Central memory CD8-positive, alpha-beta T cell (primary cell): Measurements from ENCODE around the gene RP9.

ENCODE experiments used
- ATAC-seq: fragments of 150-1000 bp; cut with Tn5 transposase; replicated peaks from 2 replicates; pipeline ENCODE4 v1.10.0; 2022; ENCODE audit warnings: mild to moderate bottlenecking, moderate FRiP score, moderate number of reproducible peaks; ENCODE audit not compliant: poor library complexity, severe bottlenecking; ENCODE audit errors: extremely low read depth
- DNase-seq, 2 donors: peaks; one replicate each; pipeline ENCODE4 v3.0.0; 2021; ENCODE audit warnings: low spot score in 2 of 2
- H3K27ac Mint-ChIP-seq: one replicate; pipeline ENCODE4 v1.8.0; 2022; ENCODE audit warnings: low read depth, mild to moderate bottlenecking, moderate library complexity, mixed read lengths
- H3K27me3 Mint-ChIP-seq: one replicate; pipeline ENCODE4 v1.8.0; 2022; ENCODE audit warnings: mixed read lengths
- H3K36me3 Mint-ChIP-seq: one replicate; pipeline ENCODE4 v1.8.0; 2022; ENCODE audit warnings: mild to moderate bottlenecking, moderate library complexity, mixed read lengths; ENCODE audit not compliant: insufficient read depth
- H3K4me1 Mint-ChIP-seq: one replicate; pipeline ENCODE4 v1.8.0; 2022; ENCODE audit warnings: mixed read lengths
- H3K4me3 Mint-ChIP-seq: one replicate; pipeline ENCODE4 v1.8.0; 2022; ENCODE audit warnings: mild to moderate bottlenecking, moderate library complexity, mixed read lengths
- H3K9me3 Mint-ChIP-seq: one replicate; pipeline ENCODE4 v1.8.0; 2022; ENCODE audit warnings: mixed read lengths

The RP9 gene

DNA sequence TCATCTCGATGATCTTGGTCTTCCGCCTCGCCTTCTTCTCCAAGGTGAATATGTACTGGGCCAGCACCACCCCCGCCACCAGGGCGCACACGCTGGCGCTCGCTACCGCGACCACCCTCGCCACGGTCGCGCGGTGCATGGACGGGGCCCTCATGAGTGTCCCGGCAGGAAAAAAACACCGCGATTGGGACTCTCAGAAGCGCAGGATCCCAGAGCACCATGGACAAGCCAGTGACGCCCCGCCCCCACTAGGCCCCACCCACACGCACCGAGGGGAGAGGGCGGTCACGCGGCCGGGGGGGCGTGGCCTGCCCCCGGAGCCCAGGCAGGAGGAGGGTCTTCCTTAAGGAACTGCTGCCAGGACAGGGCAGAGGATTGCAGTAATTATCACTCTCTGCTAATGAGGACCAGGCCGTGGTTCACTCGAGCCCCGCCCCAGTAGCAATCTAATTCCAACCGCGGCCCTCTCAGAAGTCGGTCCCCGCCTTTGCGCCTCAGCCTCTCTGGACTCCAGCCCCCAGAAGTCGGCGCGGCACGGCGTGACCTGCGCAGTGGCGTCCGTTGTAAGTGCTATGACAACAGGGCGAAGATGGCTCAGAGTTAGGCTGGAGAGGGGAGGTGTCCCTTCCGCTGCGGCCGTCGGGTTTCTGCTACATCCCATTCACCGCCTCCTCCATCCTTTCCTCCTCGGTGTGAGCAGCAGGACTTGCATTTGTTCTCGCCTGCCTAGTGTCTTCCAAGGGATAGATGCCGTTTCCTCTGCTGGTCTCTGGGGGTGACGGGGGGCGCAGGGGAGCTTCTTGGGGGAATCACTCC lies 20.0 kb upstream of the RP9 start, which contains the start of gene BBS9:
Gene BBS9 (plus strand): TSS at position 575 of the 816 bp plus-strand sequence. CDS start 16,689 bp downstream, outside the sequence.
- DNase-seq (peak; percentile 85 to 86), ATAC-seq (peak; percentile 97)
- Mint-ChIP-seq H3K9me3 (no peaks in the 10 kb centered on the region), H3K27me3 (no peaks in the 10 kb centered on the region), H3K27ac (peak within 1 kb of the TSS; percentile 92), H3K4me3 (peak within 1 kb of the TSS; percentile 95), H3K36me3 (peaks cover 5% of the 10 kb centered on the region), H3K4me1 (peaks cover 30% of the 10 kb centered on the region)

DNA sequence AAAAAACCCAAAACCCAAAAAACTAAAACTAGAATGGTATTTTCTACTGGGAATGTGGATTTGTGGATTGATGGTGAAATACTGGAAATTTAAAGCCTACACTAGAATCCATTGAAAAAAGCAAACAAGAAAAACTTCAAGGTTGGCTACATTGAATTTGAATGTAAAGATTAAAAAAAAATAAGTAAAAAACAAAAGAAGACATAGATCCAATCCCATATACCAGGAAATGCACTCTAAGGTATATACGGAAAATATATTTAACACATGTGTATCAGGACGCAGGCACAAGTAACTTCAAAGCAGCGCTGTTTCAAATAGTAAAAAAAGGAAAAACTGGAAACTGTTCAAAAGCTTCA lies 19.4 kb upstream of the RP9 start:
- H3K27me3 Mint-ChIP-seq: no peaks in the 10 kb centered on the region
- H3K36me3 Mint-ChIP-seq: peaks cover 5% of the 10 kb centered on the region
- no peaks in the 10 kb centered on the region for H3K9me3 Mint-ChIP-seq
- ATAC-seq: no peak
- peak overlapping the region; percentile 92 for H3K27ac Mint-ChIP-seq
- no peak for DNase-seq
- peak overlapping the region; percentile 95 for H3K4me3 Mint-ChIP-seq
- H3K4me1 Mint-ChIP-seq: peaks cover 30% of the 10 kb centered on the region

GRCh38 chr7:33127085-33127484 lies 17.9 kb upstream of the RP9 start:
- Mint-ChIP-seq H3K36me3 (peaks cover 5% of the 10 kb centered on the region), H3K27me3 (peaks cover 7% of the 10 kb centered on the region), H3K27ac (no peak overlapping the region), H3K4me1 (peaks cover 24% of the 10 kb centered on the region), H3K9me3 (no peaks in the 10 kb centered on the region), H3K4me3 (no peak overlapping the region)
- no peak for DNase-seq
- no peak for ATAC-seq

- no peaks in the 10 kb centered on the region for H3K4me1 Mint-ChIP-seq
- H3K36me3 Mint-ChIP-seq: no peaks in the 10 kb centered on the region
- H3K27me3 Mint-ChIP-seq: peaks cover 85% of the 10 kb centered on the region
- no peak overlapping the region for H3K4me3 Mint-ChIP-seq
- DNase-seq (no peak), ATAC-seq (no peak)
- peaks cover 8% of the 10 kb centered on the region for H3K9me3 Mint-ChIP-seq
- no peak overlapping the region for H3K27ac Mint-ChIP-seq
These were observed 9.2 kb upstream of the RP9 start for GRCh38 chr7:33118383-33118782.

DNA sequence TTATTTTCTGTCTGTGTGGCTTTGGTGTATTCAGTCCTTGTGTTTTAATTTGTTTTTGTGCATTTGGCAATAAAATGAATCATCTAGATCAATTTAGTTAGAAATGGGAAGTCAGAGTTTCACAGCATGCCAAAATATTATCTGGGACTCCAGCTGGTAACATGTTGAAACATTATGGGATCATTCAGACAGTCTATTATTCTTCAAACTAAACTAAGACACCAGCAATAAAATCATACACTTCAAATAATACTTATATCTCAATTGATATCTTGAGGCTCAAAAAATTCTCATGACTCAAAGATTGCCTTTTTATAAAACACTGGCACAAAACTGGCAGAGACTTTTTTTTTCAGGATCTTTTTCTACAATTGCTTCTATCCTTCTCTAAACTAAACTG lies 5.8 kb upstream of the RP9 start:
- Mint-ChIP-seq H3K9me3 (peaks cover 8% of the 10 kb centered on the region), H3K27ac (no peak overlapping the region), H3K4me1 (no peaks in the 10 kb centered on the region), H3K36me3 (no peaks in the 10 kb centered on the region), H3K4me3 (no peak overlapping the region), H3K27me3 (peaks cover 57% of the 10 kb centered on the region)
- ATAC-seq (no peak), DNase-seq (no peak)

GRCh38 chr7:33111614-33112013 lies 2.4 kb upstream of the RP9 start:
- H3K27me3 Mint-ChIP-seq: peaks cover 26% of the 10 kb centered on the region
- DNase-seq (no peak), ATAC-seq (no peak)
- H3K36me3 Mint-ChIP-seq: peaks cover 5% of the 10 kb centered on the region
- no peaks in the 10 kb centered on the region for H3K9me3 Mint-ChIP-seq
- no peak overlapping the region for H3K27ac Mint-ChIP-seq
- H3K4me1 Mint-ChIP-seq: peaks cover 21% of the 10 kb centered on the region
- H3K4me3 Mint-ChIP-seq: no peak overlapping the region

DNA sequence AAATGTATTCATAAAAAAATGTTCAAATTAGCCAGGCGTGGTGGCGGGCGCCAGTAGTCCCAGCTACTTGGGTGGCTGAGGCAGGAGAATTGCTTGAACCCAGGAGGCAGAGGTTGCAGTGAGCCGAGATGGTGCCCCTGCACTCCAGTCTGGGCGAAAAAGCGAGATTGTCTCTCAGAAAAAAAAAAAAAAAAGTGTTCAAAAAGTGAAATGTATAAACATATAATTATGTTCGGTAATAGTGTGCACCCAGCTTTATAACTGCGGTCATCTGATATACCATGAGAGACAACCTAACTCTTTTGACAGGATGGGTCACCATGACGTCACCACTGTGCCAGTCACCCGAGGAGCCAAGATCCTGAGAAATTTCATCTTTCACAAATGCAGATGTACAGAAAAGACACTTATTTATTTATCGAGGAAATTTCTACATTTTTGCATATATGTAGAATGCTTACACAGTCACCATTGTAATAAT lies 594 bp upstream of the RP9 start:
- no peak overlapping the region for H3K27ac Mint-ChIP-seq
- H3K4me3 Mint-ChIP-seq: peak overlapping the region; percentile 78
- peaks cover 14% of the 10 kb centered on the region for H3K27me3 Mint-ChIP-seq
- no peak for DNase-seq
- H3K9me3 Mint-ChIP-seq: no peaks in the 10 kb centered on the region
- H3K4me1 Mint-ChIP-seq: peaks cover 38% of the 10 kb centered on the region
- ATAC-seq: no peak
- H3K36me3 Mint-ChIP-seq: peaks cover 5% of the 10 kb centered on the region

GRCh38 chr7:33108554-33109004 lies 625 bp downstream of the RP9 start:
- DNase-seq (no peak), ATAC-seq (peak; percentile 38)
- Mint-ChIP-seq H3K9me3 (no peaks in the 10 kb centered on the region), H3K4me1 (peaks cover 47% of the 10 kb centered on the region), H3K27me3 (peaks cover 2% of the 10 kb centered on the region), H3K27ac (peak overlapping the region; percentile 67), H3K4me3 (peak overlapping the region; percentile 78), H3K36me3 (peaks cover 5% of the 10 kb centered on the region)

GRCh38 chr7:33107136-33108066 lies 1.8 kb downstream of the RP9 start:
- peak overlapping the region; percentile 78 for H3K4me3 Mint-ChIP-seq
- H3K9me3 Mint-ChIP-seq: no peaks in the 10 kb centered on the region
- peak; percentile 22 to 39 for DNase-seq
- peaks cover 51% of the 10 kb centered on the region for H3K4me1 Mint-ChIP-seq
- no peak for ATAC-seq
- no peak overlapping the region for H3K27ac Mint-ChIP-seq
- H3K36me3 Mint-ChIP-seq: peaks cover 15% of the 10 kb centered on the region
- no peaks in the 10 kb centered on the region for H3K27me3 Mint-ChIP-seq

GRCh38 chr7:33101906-33102305 lies 7.3 kb downstream of the RP9 start:
- DNase-seq (no peak), ATAC-seq (no peak)
- Mint-ChIP-seq H3K36me3 (peaks cover 43% of the 10 kb centered on the region), H3K9me3 (no peaks in the 10 kb centered on the region), H3K4me1 (peaks cover 37% of the 10 kb centered on the region), H3K4me3 (no peak overlapping the region), H3K27ac (no peak overlapping the region), H3K27me3 (no peaks in the 10 kb centered on the region)

DNA sequence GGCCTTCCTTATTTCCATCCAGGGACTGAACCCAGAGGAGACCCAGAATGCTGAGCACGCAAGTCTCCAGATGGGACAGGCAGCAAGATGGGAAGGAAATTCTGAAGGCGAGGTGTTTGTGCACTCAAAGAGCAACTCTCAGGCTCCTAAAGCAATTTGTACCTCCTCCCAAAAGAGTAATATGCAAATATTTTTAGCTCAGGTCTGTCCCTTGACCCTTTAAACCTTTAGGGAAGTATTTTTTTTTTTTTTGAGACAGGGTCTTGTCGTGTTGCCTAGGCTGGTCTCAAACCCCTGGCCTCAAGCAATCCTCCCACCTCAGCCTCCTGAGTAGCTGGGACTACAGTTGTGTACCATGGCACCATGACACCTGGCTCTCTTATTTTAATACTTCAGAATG lies 8.4 kb downstream of the RP9 start:
- Mint-ChIP-seq H3K4me1 (peaks cover 27% of the 10 kb centered on the region), H3K27me3 (no peaks in the 10 kb centered on the region), H3K9me3 (no peaks in the 10 kb centered on the region), H3K36me3 (peaks cover 54% of the 10 kb centered on the region), H3K27ac (no peak overlapping the region), H3K4me3 (no peak overlapping the region)
- ATAC-seq (no peak), DNase-seq (no peak)

DNA sequence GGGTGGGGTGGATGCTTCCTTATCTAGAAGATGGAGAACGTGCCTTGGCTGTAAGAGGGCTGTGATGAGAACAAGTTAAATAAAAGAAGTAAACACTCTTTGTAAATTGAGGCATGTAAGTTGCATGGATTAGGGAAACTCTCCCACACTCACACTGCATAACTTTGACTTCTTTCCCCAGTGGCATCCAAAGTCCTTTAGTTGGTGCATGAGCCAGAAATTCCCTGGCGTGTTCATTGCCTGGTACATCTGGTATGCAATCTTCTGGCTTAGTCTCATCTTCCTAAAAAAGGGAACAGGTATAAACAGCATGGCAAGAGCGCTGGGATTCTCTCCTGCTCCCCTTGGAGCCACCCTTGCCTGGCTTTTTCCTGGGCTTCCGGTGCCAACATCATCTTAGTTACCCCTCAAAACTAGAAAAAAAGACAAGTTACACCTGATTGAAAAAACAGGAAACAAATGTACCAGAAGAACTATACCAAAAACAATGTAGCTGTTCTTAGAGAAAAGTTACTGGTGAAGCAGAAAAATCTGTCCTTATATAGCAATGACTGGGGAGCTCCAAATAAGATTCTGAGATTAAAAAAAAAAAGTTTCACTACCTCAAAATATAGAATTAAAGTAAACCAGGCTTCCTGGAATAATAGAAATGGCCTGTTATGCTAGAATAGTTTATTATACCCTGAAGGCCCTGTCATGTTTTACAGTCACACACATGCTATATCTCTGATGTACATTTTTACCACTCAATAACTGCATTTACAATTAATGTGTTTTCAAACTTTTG lies 9.9 kb downstream of the RP9 start:
- no peaks in the 10 kb centered on the region for H3K9me3 Mint-ChIP-seq
- ATAC-seq (no peak), DNase-seq (no peak)
- no peak overlapping the region for H3K27ac Mint-ChIP-seq
- no peak overlapping the region for H3K4me3 Mint-ChIP-seq
- peaks cover 16% of the 10 kb centered on the region for H3K4me1 Mint-ChIP-seq
- no peaks in the 10 kb centered on the region for H3K27me3 Mint-ChIP-seq
- peaks cover 64% of the 10 kb centered on the region for H3K36me3 Mint-ChIP-seq
